Measurements from ENCODE around the gene SMARCAL1.

GRCh38 chr2:216408426-216409290 is 3.6 kb upstream of the SMARCAL1 start:
- TF ChIP-seq EP300 (IDR thresholded peaks at IDR 0.05) (no peak), POLR2AphosphoS5 (IDR thresholded peaks at IDR 0.05) (no peak)
- TF ChIP-seq, protein P1, sequence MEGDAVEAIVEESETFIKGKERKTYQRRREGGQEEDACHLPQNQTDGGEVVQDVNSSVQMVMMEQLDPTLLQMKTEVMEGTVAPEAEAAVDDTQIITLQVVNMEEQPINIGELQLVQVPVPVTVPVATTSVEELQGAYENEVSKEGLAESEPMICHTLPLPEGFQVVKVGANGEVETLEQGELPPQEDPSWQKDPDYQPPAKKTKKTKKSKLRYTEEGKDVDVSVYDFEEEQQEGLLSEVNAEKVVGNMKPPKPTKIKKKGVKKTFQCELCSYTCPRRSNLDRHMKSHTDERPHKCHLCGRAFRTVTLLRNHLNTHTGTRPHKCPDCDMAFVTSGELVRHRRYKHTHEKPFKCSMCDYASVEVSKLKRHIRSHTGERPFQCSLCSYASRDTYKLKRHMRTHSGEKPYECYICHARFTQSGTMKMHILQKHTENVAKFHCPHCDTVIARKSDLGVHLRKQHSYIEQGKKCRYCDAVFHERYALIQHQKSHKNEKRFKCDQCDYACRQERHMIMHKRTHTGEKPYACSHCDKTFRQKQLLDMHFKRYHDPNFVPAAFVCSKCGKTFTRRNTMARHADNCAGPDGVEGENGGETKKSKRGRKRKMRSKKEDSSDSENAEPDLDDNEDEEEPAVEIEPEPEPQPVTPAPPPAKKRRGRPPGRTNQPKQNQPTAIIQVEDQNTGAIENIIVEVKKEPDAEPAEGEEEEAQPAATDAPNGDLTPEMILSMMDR (IDR thresholded peaks at IDR 0.05) = no peak
